ENCODE results near the gene PTBP2.

DNA sequence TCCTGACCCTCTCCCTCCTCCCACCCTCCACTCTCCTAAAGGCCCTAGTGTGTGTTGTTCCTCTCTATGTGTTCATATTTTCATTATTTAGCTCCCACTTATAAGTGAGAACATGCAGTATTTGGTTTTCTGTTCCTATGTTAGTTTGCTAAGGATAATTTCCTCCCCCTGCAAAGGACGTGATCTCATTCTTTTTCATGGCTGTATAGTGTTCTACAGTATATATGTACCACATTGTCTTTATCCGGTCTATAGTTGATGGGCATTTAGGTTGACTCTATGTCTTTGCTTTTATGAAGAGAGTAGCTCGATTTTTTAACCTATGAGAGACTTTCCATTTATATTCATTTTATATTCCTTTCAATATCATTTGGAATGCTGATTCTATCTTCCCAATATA, 7.9 kb upstream of the PTBP2 start:
- TF ChIP-seq ZBTB33 (IDR thresholded peaks at IDR 0.05; ENCODE audit: extremely low read depth, insufficient replicate concordance, low read length): no peak
- TF ChIP-seq, protein P1, sequence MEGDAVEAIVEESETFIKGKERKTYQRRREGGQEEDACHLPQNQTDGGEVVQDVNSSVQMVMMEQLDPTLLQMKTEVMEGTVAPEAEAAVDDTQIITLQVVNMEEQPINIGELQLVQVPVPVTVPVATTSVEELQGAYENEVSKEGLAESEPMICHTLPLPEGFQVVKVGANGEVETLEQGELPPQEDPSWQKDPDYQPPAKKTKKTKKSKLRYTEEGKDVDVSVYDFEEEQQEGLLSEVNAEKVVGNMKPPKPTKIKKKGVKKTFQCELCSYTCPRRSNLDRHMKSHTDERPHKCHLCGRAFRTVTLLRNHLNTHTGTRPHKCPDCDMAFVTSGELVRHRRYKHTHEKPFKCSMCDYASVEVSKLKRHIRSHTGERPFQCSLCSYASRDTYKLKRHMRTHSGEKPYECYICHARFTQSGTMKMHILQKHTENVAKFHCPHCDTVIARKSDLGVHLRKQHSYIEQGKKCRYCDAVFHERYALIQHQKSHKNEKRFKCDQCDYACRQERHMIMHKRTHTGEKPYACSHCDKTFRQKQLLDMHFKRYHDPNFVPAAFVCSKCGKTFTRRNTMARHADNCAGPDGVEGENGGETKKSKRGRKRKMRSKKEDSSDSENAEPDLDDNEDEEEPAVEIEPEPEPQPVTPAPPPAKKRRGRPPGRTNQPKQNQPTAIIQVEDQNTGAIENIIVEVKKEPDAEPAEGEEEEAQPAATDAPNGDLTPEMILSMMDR (IDR thresholded peaks at IDR 0.05 in 2 of 3, conservative IDR thresholded peaks at IDR 0.05 in 1 of 3; ENCODE audit: borderline replicate concordance in 1 of 3, insufficient read depth in 1 of 3, low read depth in 2 of 3, low read length in 2 of 3): no peak
- TF ChIP-seq MAX (IDR thresholded peaks at IDR 0.05): no peak
- TF ChIP-seq, protein P2, sequence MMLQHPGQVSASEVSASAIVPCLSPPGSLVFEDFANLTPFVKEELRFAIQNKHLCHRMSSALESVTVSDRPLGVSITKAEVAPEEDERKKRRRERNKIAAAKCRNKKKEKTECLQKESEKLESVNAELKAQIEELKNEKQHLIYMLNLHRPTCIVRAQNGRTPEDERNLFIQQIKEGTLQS (IDR thresholded peaks at IDR 0.05): no peak
- no peak for TF ChIP-seq EZH2phosphoT487 (IDR thresholded peaks at IDR 0.05; ENCODE audit: borderline replicate concordance)
- TF ChIP-seq EZH2 (IDR thresholded peaks at IDR 0.05): no peak
- TF ChIP-seq ZNF274 (IDR thresholded peaks at IDR 0.05; ENCODE audit: low read depth, low read length): no peak
- TF ChIP-seq POLR2A (IDR thresholded peaks at IDR 0.05; ENCODE audit: borderline replicate concordance, extremely low read depth, insufficient read depth, insufficient read length): no peak
- no peak for TF ChIP-seq POLR2AphosphoS5 (IDR thresholded peaks at IDR 0.05; ENCODE audit: low read depth, low read length)
- no peak for TF ChIP-seq RAD21 (IDR thresholded peaks at IDR 0.05; ENCODE audit: low read depth)
- TF ChIP-seq ELF1 (IDR thresholded peaks at IDR 0.05; ENCODE audit: borderline replicate concordance, low read depth): no peak
- no peak for TF ChIP-seq CEBPB (IDR thresholded peaks at IDR 0.05; ENCODE audit: low read depth)
- no peak for TF ChIP-seq SIN3A (IDR thresholded peaks at IDR 0.05; ENCODE audit: low read depth)
- TF ChIP-seq, protein P3, sequence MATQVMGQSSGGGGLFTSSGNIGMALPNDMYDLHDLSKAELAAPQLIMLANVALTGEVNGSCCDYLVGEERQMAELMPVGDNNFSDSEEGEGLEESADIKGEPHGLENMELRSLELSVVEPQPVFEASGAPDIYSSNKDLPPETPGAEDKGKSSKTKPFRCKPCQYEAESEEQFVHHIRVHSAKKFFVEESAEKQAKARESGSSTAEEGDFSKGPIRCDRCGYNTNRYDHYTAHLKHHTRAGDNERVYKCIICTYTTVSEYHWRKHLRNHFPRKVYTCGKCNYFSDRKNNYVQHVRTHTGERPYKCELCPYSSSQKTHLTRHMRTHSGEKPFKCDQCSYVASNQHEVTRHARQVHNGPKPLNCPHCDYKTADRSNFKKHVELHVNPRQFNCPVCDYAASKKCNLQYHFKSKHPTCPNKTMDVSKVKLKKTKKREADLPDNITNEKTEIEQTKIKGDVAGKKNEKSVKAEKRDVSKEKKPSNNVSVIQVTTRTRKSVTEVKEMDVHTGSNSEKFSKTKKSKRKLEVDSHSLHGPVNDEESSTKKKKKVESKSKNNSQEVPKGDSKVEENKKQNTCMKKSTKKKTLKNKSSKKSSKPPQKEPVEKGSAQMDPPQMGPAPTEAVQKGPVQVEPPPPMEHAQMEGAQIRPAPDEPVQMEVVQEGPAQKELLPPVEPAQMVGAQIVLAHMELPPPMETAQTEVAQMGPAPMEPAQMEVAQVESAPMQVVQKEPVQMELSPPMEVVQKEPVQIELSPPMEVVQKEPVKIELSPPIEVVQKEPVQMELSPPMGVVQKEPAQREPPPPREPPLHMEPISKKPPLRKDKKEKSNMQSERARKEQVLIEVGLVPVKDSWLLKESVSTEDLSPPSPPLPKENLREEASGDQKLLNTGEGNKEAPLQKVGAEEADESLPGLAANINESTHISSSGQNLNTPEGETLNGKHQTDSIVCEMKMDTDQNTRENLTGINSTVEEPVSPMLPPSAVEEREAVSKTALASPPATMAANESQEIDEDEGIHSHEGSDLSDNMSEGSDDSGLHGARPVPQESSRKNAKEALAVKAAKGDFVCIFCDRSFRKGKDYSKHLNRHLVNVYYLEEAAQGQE (IDR thresholded peaks at IDR 0.05; ENCODE audit: low read depth): no peak

All from HCT116 (cell line).